GM18526 (cell line): ENCODE measurements around the gene MGMT.

Source experiments
- POLR2A ChIP-seq: IDR thresholded peaks from 3 replicates; pipeline ENCODE4 v1.6.1; 2011; ENCODE audit not compliant: insufficient read length; ENCODE audit errors: extremely low read depth

MGMT gene

GRCh38 chr10:129713659-129714265, 246.7 kb downstream of the MGMT start:
- TF ChIP-seq POLR2A: no peak

GRCh38 chr10:129715805-129716204, 248.8 kb downstream of the MGMT start:
- no peak for TF ChIP-seq POLR2A

GRCh38 chr10:129716211-129716681, 249.2 kb downstream of the MGMT start:
- TF ChIP-seq POLR2A: no peak

- TF ChIP-seq POLR2A: no peak
Observed at GRCh38 chr10:129716881-129717280, 249.8 kb downstream of the MGMT start.

GRCh38 chr10:129717816-129718547, 250.9 kb downstream of the MGMT start:
- TF ChIP-seq POLR2A: no peak

- TF ChIP-seq POLR2A: no peak
Observed at GRCh38 chr10:129718548-129719414, 251.7 kb downstream of the MGMT start.

GRCh38 chr10:129719415-129719739, 252.3 kb downstream of the MGMT start:
- no peak for TF ChIP-seq POLR2A

- TF ChIP-seq POLR2A: no peak
Observed at GRCh38 chr10:129719889-129720590, 253.0 kb downstream of the MGMT start.

- TF ChIP-seq POLR2A: no peak
Observed at GRCh38 chr10:129725011-129725410, 258.0 kb downstream of the MGMT start.

GRCh38 chr10:129725482-129725881, 258.4 kb downstream of the MGMT start:
- no peak for TF ChIP-seq POLR2A

- TF ChIP-seq POLR2A: no peak
Observed at GRCh38 chr10:129725890-129726631, 259.0 kb downstream of the MGMT start.

GRCh38 chr10:129727071-129727470, 260.0 kb downstream of the MGMT start:
- no peak for TF ChIP-seq POLR2A

GRCh38 chr10:129727495-129727894, 260.5 kb downstream of the MGMT start:
- TF ChIP-seq POLR2A: no peak

- TF ChIP-seq POLR2A: no peak
Observed at GRCh38 chr10:129728246-129728820, 261.3 kb downstream of the MGMT start.
